Measurements from ENCODE around the gene PABPC3. TPM values are rescaled to one million over a fixed set of nuclear protein-coding genes. Genes with fewer than 3 reads are reported as not detected.

The PABPC3 gene
- total and polyA plus RNA-seq, 2 donors (not counting 3 experiments of a cell fraction or from before 2014, with no cell fraction given), result 0.07 to 0.31 TPM

DNA sequence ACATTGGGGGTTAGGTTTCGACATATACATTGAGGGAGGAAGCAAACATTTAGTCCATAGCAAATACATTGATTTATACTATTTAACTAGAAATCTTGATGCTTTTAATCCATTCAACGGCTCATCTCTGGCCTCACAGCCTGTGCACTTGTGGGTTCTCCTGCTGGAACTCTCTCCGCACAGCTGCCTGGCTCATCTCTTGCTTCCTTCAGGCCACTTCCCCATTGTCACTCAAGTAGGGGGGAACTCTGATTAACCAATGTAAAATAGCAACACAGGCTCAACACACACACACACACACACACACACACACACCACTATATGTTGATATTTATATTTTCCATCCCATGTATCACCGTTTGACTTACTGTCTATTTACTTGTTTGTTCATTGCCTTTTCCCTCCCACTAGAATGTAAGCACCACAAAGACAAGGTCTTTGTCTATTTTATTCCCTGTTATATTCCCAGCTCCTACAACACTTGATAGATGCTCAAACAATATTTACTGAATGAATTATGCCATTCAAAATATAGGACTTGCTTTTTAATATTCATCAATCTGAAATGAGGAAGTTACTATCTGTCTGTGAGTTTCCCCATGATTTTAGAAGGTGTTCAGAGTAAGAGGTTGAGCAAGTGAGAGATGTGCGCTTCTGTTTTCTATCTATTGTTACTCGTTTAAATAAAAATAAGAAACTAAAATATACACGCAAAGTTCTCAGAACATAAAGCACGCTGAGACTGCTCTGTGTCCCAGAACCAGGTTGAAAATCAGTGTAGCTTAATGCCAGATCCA lies 29.8 kb upstream of the PABPC3 start:
- FAIRE-seq (no peak), DNase-seq (ENCODE audit: low read depth, low spot score) (no peak)
- Histone ChIP-seq H3K9me3 (replicated peaks; ENCODE audit: control insufficient read depth, insufficient read depth, low read length) (no peaks in the 10 kb centered on the region), H3K4me1 (ENCODE audit: control insufficient read depth, extremely low read depth, insufficient read depth, low read length) (no peaks in the 10 kb centered on the region), H3K9ac (replicated peaks; ENCODE audit: extremely low read depth, insufficient read depth, low read length) (no peak overlapping the region), H3K79me2 (ENCODE audit: control insufficient read depth, insufficient read depth, low read length) (no peaks in the 10 kb centered on the region), H3K9me1 (replicated peaks; ENCODE audit: control insufficient read depth, extremely low read depth, insufficient read depth, low read length) (no peaks in the 10 kb centered on the region), H3K36me3 (ENCODE audit: control insufficient read depth in 2 of 2, extremely low read depth in 1 of 2, insufficient read depth in 2 of 2, low read length in 2 of 2) (no peaks in the 10 kb centered on the region), H3K4me3 (replicated peaks in 1 of 3; ENCODE audit: insufficient read depth in 1 of 3, low read depth in 1 of 3, low read length in 3 of 3) (no peak overlapping the region), H2AFZ (ENCODE audit: low read depth, low read length) (no peak overlapping the region), H3K27me3 (ENCODE audit: control insufficient read depth in 2 of 2, insufficient read depth in 2 of 2, low read length in 2 of 2) (no peaks in the 10 kb centered on the region), H3K4me2 (ENCODE audit: insufficient read depth, low read length) (no peak overlapping the region), H3K27ac (ENCODE audit: insufficient read depth, low read depth, low read length) (no peak overlapping the region), H4K20me1 (replicated peaks; ENCODE audit: control insufficient read depth, extremely low read depth, insufficient read depth, low read length) (no peaks in the 10 kb centered on the region)
- TF ChIP-seq GATA2 (IDR thresholded peaks at IDR 0.05; ENCODE audit: insufficient read depth, insufficient read length, low read depth, low read length), result no peak
- POLR2A ChIA-PET, result no interaction called here
- CTCF ChIA-PET, result interaction anchor here (0.9 kb wide), 1 partner anchor 71 kb away, joined by 3 read pairs; no protein-coding TSS in a partner anchor
- BruUV-seq (replicated peaks), result no TSS peak
- dilution Hi-C loops (cut with MboI; ENCODE audit: extremely low pct_ligation_motif_present, low sequenced_read_pairs) (no loop called here), intact Hi-C loops (cut with micrococcal nuclease) (no loop called here)

DNA sequence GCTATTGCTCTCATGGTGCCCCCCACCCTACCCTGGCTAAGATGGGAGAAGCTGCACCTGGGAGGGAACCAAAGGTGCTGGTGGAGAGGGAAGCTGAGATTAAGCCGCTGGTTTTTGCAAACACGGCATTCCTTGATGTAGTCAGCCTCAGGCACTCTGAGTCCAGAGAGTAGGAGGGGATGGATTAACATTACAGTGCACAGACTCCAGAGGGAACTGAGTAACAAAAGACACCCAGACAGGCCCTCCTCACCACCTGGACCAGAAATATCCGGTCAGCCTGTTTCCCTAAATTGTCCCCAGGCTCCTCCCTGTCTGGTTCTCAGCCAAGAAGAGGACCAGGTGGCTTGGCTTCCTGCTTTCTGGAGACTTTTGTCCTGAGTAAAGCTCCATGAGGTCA lies 28.9 kb upstream of the PABPC3 start:
- Histone ChIP-seq H3K27ac (ENCODE audit: insufficient read depth, low read depth, low read length) (no peak overlapping the region), H2AFZ (ENCODE audit: low read depth, low read length) (no peak overlapping the region), H3K27me3 (ENCODE audit: control insufficient read depth in 2 of 2, insufficient read depth in 2 of 2, low read length in 2 of 2) (no peaks in the 10 kb centered on the region), H3K4me3 (replicated peaks in 1 of 3; ENCODE audit: insufficient read depth in 1 of 3, low read depth in 1 of 3, low read length in 3 of 3) (no peak overlapping the region), H3K4me1 (ENCODE audit: control insufficient read depth, extremely low read depth, insufficient read depth, low read length) (no peaks in the 10 kb centered on the region), H3K4me2 (ENCODE audit: insufficient read depth, low read length) (no peak overlapping the region), H4K20me1 (replicated peaks; ENCODE audit: control insufficient read depth, extremely low read depth, insufficient read depth, low read length) (no peaks in the 10 kb centered on the region), H3K79me2 (ENCODE audit: control insufficient read depth, insufficient read depth, low read length) (no peaks in the 10 kb centered on the region), H3K36me3 (ENCODE audit: control insufficient read depth in 2 of 2, extremely low read depth in 1 of 2, insufficient read depth in 2 of 2, low read length in 2 of 2) (no peaks in the 10 kb centered on the region), H3K9ac (replicated peaks; ENCODE audit: extremely low read depth, insufficient read depth, low read length) (no peak overlapping the region), H3K9me1 (replicated peaks; ENCODE audit: control insufficient read depth, extremely low read depth, insufficient read depth, low read length) (no peaks in the 10 kb centered on the region), H3K9me3 (replicated peaks; ENCODE audit: control insufficient read depth, insufficient read depth, low read length) (no peaks in the 10 kb centered on the region)
- ChIA-PET CTCF (interaction anchor here (0.9 kb wide), 1 partner anchor 72 kb away, joined by 3 read pairs; no protein-coding TSS in a partner anchor), POLR2A (no interaction called here)
- dilution Hi-C loops (cut with MboI; ENCODE audit: extremely low pct_ligation_motif_present, low sequenced_read_pairs) (no loop called here), intact Hi-C loops (cut with micrococcal nuclease) (no loop called here)
- FAIRE-seq, result no peak
- TF ChIP-seq JUN (IDR thresholded peaks at IDR 0.05; ENCODE audit: borderline replicate concordance, insufficient read depth, insufficient read length, low read depth), result no peak
- no peak for TF ChIP-seq POLR2AphosphoS5 (IDR thresholded peaks at IDR 0.05; ENCODE audit: insufficient read depth, low read depth, low read length)
- TF ChIP-seq CTCF (IDR thresholded peaks at IDR 0.05; ENCODE audit: extremely low read depth in 1 of 2, insufficient read depth in 1 of 2, low read depth in 1 of 2, low read length in 2 of 2), result no peak
- no peak for TF ChIP-seq GATA2 (IDR thresholded peaks at IDR 0.05; ENCODE audit: insufficient read depth, insufficient read length, low read depth, low read length)
- TF ChIP-seq FOS (IDR thresholded peaks at IDR 0.05; ENCODE audit: borderline replicate concordance, insufficient read depth, low read length), result no peak
- no peak for TF ChIP-seq POLR2A (IDR thresholded peaks at IDR 0.05; ENCODE audit: low read depth, low read length)
- no peak for TF ChIP-seq EZH2 (IDR thresholded peaks at IDR 0.05; ENCODE audit: borderline replicate concordance, low read depth, low read length, severe bottlenecking)
- TF ChIP-seq, protein P1, sequence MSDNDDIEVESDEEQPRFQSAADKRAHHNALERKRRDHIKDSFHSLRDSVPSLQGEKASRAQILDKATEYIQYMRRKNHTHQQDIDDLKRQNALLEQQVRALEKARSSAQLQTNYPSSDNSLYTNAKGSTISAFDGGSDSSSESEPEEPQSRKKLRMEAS (IDR thresholded peaks at IDR 0.05; ENCODE audit: insufficient read depth, insufficient read length), result no peak
- no peak for TF ChIP-seq MYC (IDR thresholded peaks at IDR 0.05; ENCODE audit: low read depth, low read length)
- DNase-seq (ENCODE audit: low read depth, low spot score), result no peak
- no TSS peak for BruUV-seq (replicated peaks)

All from endothelial cell of umbilical vein (primary cell).